OCI-LY3 (cell line): ENCODE measurements around the gene SF3B4.

Experiments used
- H2AFZ ChIP-seq: fragments of 200-600, 300-600 bp; shearing (Covaris generic); 2 replicates; pipeline ENCODE4 v1.6.0; 2014; ENCODE audit warnings: antibody characterized with exemption, low read depth, low read length
- H3K27ac ChIP-seq: fragments of 200-600, 300-600 bp; sonication (generic); 2 replicates; pipeline ENCODE4 v1.5.1; 2014; ENCODE audit warnings: mild to moderate bottlenecking, low read length, moderate library complexity, mixed read lengths
- H3K27me3 ChIP-seq: fragments of 200-600, 300-600 bp; sonication (generic); 2 replicates; pipeline ENCODE4 v1.6.1; 2014; ENCODE audit warnings: low read depth, low read length, mixed read lengths
- H3K36me3 ChIP-seq: fragments of 200-600, 300-600 bp; sonication (generic); replicated peaks from 2 replicates; pipeline ENCODE3; 2014; ENCODE audit warnings: low read depth, low read length, mixed read lengths
- H3K4me1 ChIP-seq: fragments of 300-600, 200-600 bp; sonication (generic); 2 replicates; pipeline ENCODE4 v1.6.1; 2014; ENCODE audit warnings: low read length, mixed read lengths
- H3K4me2 ChIP-seq: fragments of 200-600, 300-600 bp; sonication (generic); 2 replicates; pipeline ENCODE4 v1.6.1; 2014; ENCODE audit warnings: low read length, mixed read lengths
- H3K4me3 ChIP-seq: fragments of 300-600, 200-600 bp; sonication (generic); 2 replicates; pipeline ENCODE4 v1.5.1; 2014; ENCODE audit warnings: antibody characterized with exemption, mild to moderate bottlenecking, low read length, moderate library complexity
- H3K79me2 ChIP-seq: fragments of 300-600, 200-600 bp; shearing (Covaris generic); 2 replicates; pipeline ENCODE4 v1.6.1; 2014; ENCODE audit warnings: mild to moderate bottlenecking, low read length, mixed read lengths
- H3K9ac ChIP-seq: fragments of 300-600, 200-600 bp; shearing (Covaris generic); 2 replicates; pipeline ENCODE4 v1.6.0; 2014; ENCODE audit warnings: mild to moderate bottlenecking, low read length, moderate library complexity
- H3K9me3 ChIP-seq: fragments of 200-600, 300-600 bp; shearing (Covaris generic); 2 replicates; pipeline ENCODE4 v1.6.1; 2014; ENCODE audit warnings: low read length, mixed read lengths; ENCODE audit not compliant: insufficient read depth
- H4K20me1 ChIP-seq: fragments of 200-600, 300-600 bp; sonication (generic); 2 replicates; pipeline ENCODE4 v1.6.1; 2016; ENCODE audit warnings: low read length, mixed read lengths; ENCODE audit not compliant: insufficient read depth
- CTCF ChIP-seq: fragments of 200-600, 300-600 bp; sonication (generic); IDR thresholded peaks from 2 replicates; pipeline ENCODE4 v1.5.1; 2014; ENCODE audit warnings: antibody characterized with exemption, low read length, low read depth
- EZH2phosphoT487 ChIP-seq: fragments of 200-600 bp; shearing (Covaris generic); IDR thresholded peaks from 2 replicates; pipeline ENCODE4 v1.6.1; 2018; ENCODE audit warnings: antibody characterized with exemption, mixed run types, low read depth

SF3B4 gene

GRCh38 chr1:149932474-149932873 lies 4.9 kb upstream of the SF3B4 start:
- peaks cover 2% of the 10 kb centered on the region for H3K79me2 ChIP-seq
- no peaks in the 10 kb centered on the region for H3K27me3 ChIP-seq
- TF ChIP-seq EZH2phosphoT487, result no peak
- TF ChIP-seq CTCF, result no peak
- H4K20me1 ChIP-seq, result no peaks in the 10 kb centered on the region
- no peak overlapping the region for H3K9ac ChIP-seq
- H3K4me1 ChIP-seq, result peaks cover 30% of the 10 kb centered on the region
- H3K4me3 ChIP-seq, result no peak overlapping the region
- no peaks in the 10 kb centered on the region for H3K36me3 ChIP-seq
- H3K9me3 ChIP-seq, result no peaks in the 10 kb centered on the region
- H2AFZ ChIP-seq, result no peak overlapping the region
- no peak overlapping the region for H3K27ac ChIP-seq
- H3K4me2 ChIP-seq, result no peak overlapping the region

GRCh38 chr1:149931212-149931790 lies 3.7 kb upstream of the SF3B4 start:
- Histone ChIP-seq H3K27me3 (no peaks in the 10 kb centered on the region), H3K9me3 (no peaks in the 10 kb centered on the region), H3K27ac (no peak overlapping the region), H4K20me1 (peaks cover 9% of the 10 kb centered on the region; the same call in 1 of the 2 replicates), H3K4me1 (peaks cover 24% of the 10 kb centered on the region), H2AFZ (no peak overlapping the region), H3K9ac (no peak overlapping the region), H3K36me3 (peaks cover 1% of the 10 kb centered on the region), H3K79me2 (peaks cover 13% of the 10 kb centered on the region), H3K4me3 (no peak overlapping the region), H3K4me2 (no peak overlapping the region)
- no peak for TF ChIP-seq EZH2phosphoT487
- TF ChIP-seq CTCF, result no peak

- Histone ChIP-seq H3K9ac (no peak overlapping the region), H2AFZ (peak overlapping the region; percentile 66; the same call in 1 of the 2 replicates), H3K4me2 (no peak overlapping the region), H3K79me2 (peaks cover 28% of the 10 kb centered on the region), H3K4me3 (no peak overlapping the region), H3K27ac (no peak overlapping the region), H3K9me3 (no peaks in the 10 kb centered on the region), H4K20me1 (peaks cover 10% of the 10 kb centered on the region; the same call in 1 of the 2 replicates), H3K27me3 (no peaks in the 10 kb centered on the region), H3K36me3 (peaks cover 16% of the 10 kb centered on the region), H3K4me1 (peaks cover 23% of the 10 kb centered on the region)
- TF ChIP-seq EZH2phosphoT487 (no peak), CTCF (no peak)
These were observed 2.3 kb upstream of the SF3B4 start for GRCh38 chr1:149929856-149930255.

- H3K4me1 ChIP-seq, result peaks cover 23% of the 10 kb centered on the region
- H3K27me3 ChIP-seq, result no peaks in the 10 kb centered on the region
- H3K9ac ChIP-seq, result peak overlapping the region; percentile 90
- peaks cover 10% of the 10 kb centered on the region; the same call in 1 of the 2 replicates for H4K20me1 ChIP-seq
- H2AFZ ChIP-seq, result no peak overlapping the region
- H3K79me2 ChIP-seq, result peaks cover 31% of the 10 kb centered on the region
- H3K27ac ChIP-seq, result peak overlapping the region; percentile 86
- TF ChIP-seq CTCF, result no peak
- TF ChIP-seq EZH2phosphoT487, result no peak
- no peaks in the 10 kb centered on the region for H3K9me3 ChIP-seq
- H3K4me3 ChIP-seq, result peak overlapping the region; percentile 80
- H3K36me3 ChIP-seq, result peaks cover 30% of the 10 kb centered on the region
- peak overlapping the region; percentile 77 for H3K4me2 ChIP-seq
These were observed 760 bp upstream of the SF3B4 start for GRCh38 chr1:149928401-149928724.
